Kidney epithelial cell (primary cell): ENCODE measurements around the gene NPFFR2. TPM values are rescaled to one million over a fixed set of nuclear protein-coding genes. Genes with fewer than 3 reads are reported as not detected.

ENCODE experiments used
- DNase-seq: peaks from one replicate; pipeline ENCODE4 v3.0.0-alpha.2; 2010; ENCODE audit warnings: low read depth
- H3K27me3 ChIP-seq: 2 replicates; pipeline ENCODE4 v1.6.0; 2011; ENCODE audit warnings: low read length; ENCODE audit not compliant: control insufficient read depth, insufficient read depth
- H3K36me3 ChIP-seq: 2 replicates; pipeline ENCODE4 v1.5.1; 2011; ENCODE audit warnings: low read length; ENCODE audit not compliant: control insufficient read depth, insufficient read depth
- H3K4me3 ChIP-seq: 2 replicates; pipeline ENCODE4 v1.5.1; 2011; ENCODE audit warnings: low read depth, mild to moderate bottlenecking, control low read depth, low read length
- total RNA-seq: library from RNA; depleted of rRNA; stranded (reverse); fragments of >200 nt; gene quantifications from 2 replicates; pipeline ENCODE4 v1.2.3, GENCODE V29; 2015
- TF ChIP-seq, protein P1 (sequence below): IDR thresholded peaks from 2 replicates; pipeline ENCODE4 v1.5.1; 2011; ENCODE audit warnings: mild to moderate bottlenecking, moderate library complexity, low read length, control low read depth, inconsistent platforms; ENCODE audit not compliant: insufficient read depth, poor library complexity, severe bottlenecking

NPFFR2 gene
- total RNA-seq, 1 donor from 2014 or later, result 6.2 TPM

DNA sequence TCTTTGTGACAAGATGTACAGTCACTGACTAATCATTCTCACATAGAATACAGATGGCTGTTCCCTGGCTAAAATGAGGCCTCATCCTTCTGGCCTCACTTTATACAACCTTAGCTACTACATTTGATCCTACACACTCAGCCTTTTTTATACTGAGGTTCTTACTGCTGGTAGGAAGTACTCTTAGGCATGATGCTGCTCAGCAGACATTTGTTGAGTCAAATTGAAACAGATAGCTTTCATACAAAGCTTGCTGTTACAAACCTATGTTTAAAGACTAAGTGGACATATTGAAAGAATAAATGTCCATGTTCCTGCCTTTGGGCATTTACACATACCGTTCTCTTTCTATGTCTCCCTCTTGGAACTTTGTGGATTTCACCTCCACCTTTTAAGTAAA, 154.9 kb downstream of the NPFFR2 start:
- Histone ChIP-seq H3K4me3 (no peak overlapping the region), H3K27me3 (no peaks in the 10 kb centered on the region), H3K36me3 (no peaks in the 10 kb centered on the region)
- TF ChIP-seq, protein P1, sequence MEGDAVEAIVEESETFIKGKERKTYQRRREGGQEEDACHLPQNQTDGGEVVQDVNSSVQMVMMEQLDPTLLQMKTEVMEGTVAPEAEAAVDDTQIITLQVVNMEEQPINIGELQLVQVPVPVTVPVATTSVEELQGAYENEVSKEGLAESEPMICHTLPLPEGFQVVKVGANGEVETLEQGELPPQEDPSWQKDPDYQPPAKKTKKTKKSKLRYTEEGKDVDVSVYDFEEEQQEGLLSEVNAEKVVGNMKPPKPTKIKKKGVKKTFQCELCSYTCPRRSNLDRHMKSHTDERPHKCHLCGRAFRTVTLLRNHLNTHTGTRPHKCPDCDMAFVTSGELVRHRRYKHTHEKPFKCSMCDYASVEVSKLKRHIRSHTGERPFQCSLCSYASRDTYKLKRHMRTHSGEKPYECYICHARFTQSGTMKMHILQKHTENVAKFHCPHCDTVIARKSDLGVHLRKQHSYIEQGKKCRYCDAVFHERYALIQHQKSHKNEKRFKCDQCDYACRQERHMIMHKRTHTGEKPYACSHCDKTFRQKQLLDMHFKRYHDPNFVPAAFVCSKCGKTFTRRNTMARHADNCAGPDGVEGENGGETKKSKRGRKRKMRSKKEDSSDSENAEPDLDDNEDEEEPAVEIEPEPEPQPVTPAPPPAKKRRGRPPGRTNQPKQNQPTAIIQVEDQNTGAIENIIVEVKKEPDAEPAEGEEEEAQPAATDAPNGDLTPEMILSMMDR, result no peak
- DNase-seq, result no peak

DNA sequence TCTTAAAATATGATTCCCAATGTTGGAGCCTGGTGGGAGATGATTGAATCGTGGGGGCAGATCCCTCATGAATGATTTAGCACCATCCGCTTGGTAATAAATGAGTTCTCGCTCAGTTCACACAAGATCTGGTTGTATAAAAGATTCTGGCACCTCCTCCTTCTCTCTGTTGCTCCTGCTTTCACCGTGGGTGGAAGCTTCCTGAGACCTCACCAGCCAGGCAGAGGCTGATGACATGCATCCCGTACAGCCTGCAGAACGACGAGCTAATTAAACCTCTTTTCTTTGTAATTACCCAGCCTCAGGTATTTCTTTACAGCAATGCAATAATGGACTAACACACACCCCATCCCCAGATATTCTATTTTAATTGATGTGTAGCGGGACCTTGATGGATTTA, 162.2 kb downstream of the NPFFR2 start:
- TF ChIP-seq, protein P1, result no peak
- H3K27me3 ChIP-seq, result no peaks in the 10 kb centered on the region
- no peak overlapping the region for H3K4me3 ChIP-seq
- H3K36me3 ChIP-seq, result no peaks in the 10 kb centered on the region
- no peak for DNase-seq

DNA sequence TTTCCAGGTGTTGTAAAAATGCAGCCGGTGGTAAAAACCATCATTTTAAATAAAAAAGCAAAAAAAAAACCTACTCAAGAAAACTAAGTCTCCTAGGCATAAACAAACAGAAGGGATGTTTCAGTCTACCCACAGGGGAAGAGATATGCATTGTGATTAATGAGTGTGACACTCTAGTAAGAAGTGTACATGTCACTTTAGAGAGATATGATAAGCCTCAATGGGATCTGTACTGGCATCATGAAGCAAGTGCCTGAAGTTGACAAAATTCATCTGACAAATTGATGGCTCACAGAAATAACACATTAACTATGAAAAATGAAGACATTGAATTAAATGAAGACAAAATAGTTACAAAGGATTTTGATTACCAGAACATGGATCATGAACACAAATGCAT, 162.7 kb downstream of the NPFFR2 start:
- Histone ChIP-seq H3K27me3 (no peaks in the 10 kb centered on the region), H3K36me3 (no peaks in the 10 kb centered on the region), H3K4me3 (no peak overlapping the region)
- no peak for DNase-seq
- TF ChIP-seq, protein P1, result no peak

Other genes starting within 250 kb of the NPFFR2 start
- not detected in 2 replicates for gene GC, start 247.9 kb upstream of the NPFFR2 start, total RNA-seq